HG02798 (cell line): ENCODE measurements around the gene SLC41A1.

ENCODE experiments used
- ATAC-seq: cut with Tn5 transposase; IDR thresholded peaks from one replicate; pipeline ENCODE4 v1.9.1; 2021; ENCODE audit warnings: mild to moderate bottlenecking; ENCODE audit not compliant: unreplicated experiment, poor library complexity

Gene SLC41A1

GRCh38 chr1:205823260-205823659 lies 10.3 kb upstream of the SLC41A1 start:
- peak; percentile 62 for ATAC-seq

GRCh38 chr1:205822397-205822796 lies 9.4 kb upstream of the SLC41A1 start:
- ATAC-seq = no peak

- ATAC-seq = no peak
Measured at GRCh38 chr1:205817988-205818387, 5.0 kb upstream of the SLC41A1 start.

GRCh38 chr1:205817364-205817763 lies 4.4 kb upstream of the SLC41A1 start:
- no peak for ATAC-seq

- no peak for ATAC-seq
Measured at GRCh38 chr1:205813755-205814058, 709 bp upstream of the SLC41A1 start.

GRCh38 chr1:205812271-205812877 lies 624 bp downstream of the SLC41A1 start:
- peak; percentile 7 for ATAC-seq

GRCh38 chr1:205811660-205812059 lies 1.3 kb downstream of the SLC41A1 start:
- no peak for ATAC-seq

- no peak for ATAC-seq
Measured at GRCh38 chr1:205810448-205811157, 2.4 kb downstream of the SLC41A1 start.

- ATAC-seq = no peak
Measured at GRCh38 chr1:205809942-205810345, 3.1 kb downstream of the SLC41A1 start.

- no peak for ATAC-seq
Measured at GRCh38 chr1:205809469-205809868, 3.5 kb downstream of the SLC41A1 start.

- ATAC-seq = no peak
Measured at GRCh38 chr1:205805082-205805711, 7.8 kb downstream of the SLC41A1 start.

- no peak for ATAC-seq
Measured at GRCh38 chr1:205804605-205805004, 8.4 kb downstream of the SLC41A1 start.

- no peak for ATAC-seq
Measured at GRCh38 chr1:205803986-205804385, 9.0 kb downstream of the SLC41A1 start.

- no peak for ATAC-seq
Measured at GRCh38 chr1:205802060-205802459, 10.9 kb downstream of the SLC41A1 start.

GRCh38 chr1:205800981-205801703 lies 11.9 kb downstream of the SLC41A1 start:
- ATAC-seq = no peak

GRCh38 chr1:205800427-205800826 lies 12.6 kb downstream of the SLC41A1 start:
- no peak for ATAC-seq

GRCh38 chr1:205798577-205798976 lies 14.4 kb downstream of the SLC41A1 start:
- ATAC-seq = no peak

GRCh38 chr1:205797168-205797567 lies 15.8 kb downstream of the SLC41A1 start:
- no peak for ATAC-seq

- ATAC-seq = peak; percentile 62
Measured at GRCh38 chr1:205794011-205794730, 18.8 kb downstream of the SLC41A1 start.

- no peak for ATAC-seq
Measured at GRCh38 chr1:205792961-205793673, 19.9 kb downstream of the SLC41A1 start.
